Right lobe of liver (tissue), 4 donors: Measurements from ENCODE around the gene MAML2.

Experiments
- POLR2A ChIP-seq: fragments of 450-650 bp; IDR thresholded peaks from one replicate; pipeline ENCODE4 v1.6.1; 2017; ENCODE audit warnings: antibody characterized with exemption, mild to moderate bottlenecking
- TF ChIP-seq, protein P1 (sequence below), 4 donors: fragments of 200-600 bp in 3 of 4; fragments of 450-650 bp in 1 of 4; IDR thresholded peaks; one replicate each; pipeline versions ENCODE4 v1.5.1 to v1.8.0; 2016 to 2022; ENCODE audit warnings: antibody characterized with exemption in 4 of 4, mild to moderate bottlenecking in 2 of 4
- donor health status: DM: no; HTN: no; CAD: no.
- donor health status: DM: no; HTN: no; CAD: no.
- donor health status: DM: no; HTN: yes; CAD: no.

- TF ChIP-seq, protein P1, sequence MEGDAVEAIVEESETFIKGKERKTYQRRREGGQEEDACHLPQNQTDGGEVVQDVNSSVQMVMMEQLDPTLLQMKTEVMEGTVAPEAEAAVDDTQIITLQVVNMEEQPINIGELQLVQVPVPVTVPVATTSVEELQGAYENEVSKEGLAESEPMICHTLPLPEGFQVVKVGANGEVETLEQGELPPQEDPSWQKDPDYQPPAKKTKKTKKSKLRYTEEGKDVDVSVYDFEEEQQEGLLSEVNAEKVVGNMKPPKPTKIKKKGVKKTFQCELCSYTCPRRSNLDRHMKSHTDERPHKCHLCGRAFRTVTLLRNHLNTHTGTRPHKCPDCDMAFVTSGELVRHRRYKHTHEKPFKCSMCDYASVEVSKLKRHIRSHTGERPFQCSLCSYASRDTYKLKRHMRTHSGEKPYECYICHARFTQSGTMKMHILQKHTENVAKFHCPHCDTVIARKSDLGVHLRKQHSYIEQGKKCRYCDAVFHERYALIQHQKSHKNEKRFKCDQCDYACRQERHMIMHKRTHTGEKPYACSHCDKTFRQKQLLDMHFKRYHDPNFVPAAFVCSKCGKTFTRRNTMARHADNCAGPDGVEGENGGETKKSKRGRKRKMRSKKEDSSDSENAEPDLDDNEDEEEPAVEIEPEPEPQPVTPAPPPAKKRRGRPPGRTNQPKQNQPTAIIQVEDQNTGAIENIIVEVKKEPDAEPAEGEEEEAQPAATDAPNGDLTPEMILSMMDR (IDR thresholded peaks at IDR 0.05), result no peak
- no peak for TF ChIP-seq POLR2A
These were observed 19.4 kb downstream of the MAML2 start for GRCh38 chr11:96323642-96323985.
